Measurements from ENCODE around the gene KCNJ11.

The KCNJ11 gene

GRCh38 chr11:17408641-17409040 lies 20.2 kb upstream of the KCNJ11 start:
- DNase-seq (ENCODE audit: low read depth, low spot score) = no peak

GRCh38 chr11:17408026-17408425 lies 19.6 kb upstream of the KCNJ11 start:
- DNase-seq (ENCODE audit: low read depth, low spot score) = no peak

DNA sequence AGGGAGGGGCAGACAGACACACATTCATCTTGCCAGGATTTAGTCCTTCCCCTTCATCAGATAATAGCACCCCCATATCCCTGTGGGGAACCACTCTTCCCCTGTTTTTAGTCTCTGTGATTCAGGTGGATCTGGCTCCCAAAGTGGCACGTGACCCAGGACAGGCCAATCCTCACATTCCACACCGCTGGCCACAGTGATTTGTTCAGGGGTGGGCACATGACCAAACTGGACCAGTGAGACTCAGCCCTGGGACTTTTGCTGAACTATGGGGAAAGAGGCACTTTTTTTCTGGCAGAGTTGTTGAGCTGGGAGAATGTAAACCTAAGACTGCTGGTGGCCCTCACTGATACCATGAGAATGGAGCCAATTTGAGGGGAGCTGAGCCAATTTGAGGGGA lies 19.1 kb upstream of the KCNJ11 start:
- no peak for DNase-seq (ENCODE audit: low read depth, low spot score)

DNA sequence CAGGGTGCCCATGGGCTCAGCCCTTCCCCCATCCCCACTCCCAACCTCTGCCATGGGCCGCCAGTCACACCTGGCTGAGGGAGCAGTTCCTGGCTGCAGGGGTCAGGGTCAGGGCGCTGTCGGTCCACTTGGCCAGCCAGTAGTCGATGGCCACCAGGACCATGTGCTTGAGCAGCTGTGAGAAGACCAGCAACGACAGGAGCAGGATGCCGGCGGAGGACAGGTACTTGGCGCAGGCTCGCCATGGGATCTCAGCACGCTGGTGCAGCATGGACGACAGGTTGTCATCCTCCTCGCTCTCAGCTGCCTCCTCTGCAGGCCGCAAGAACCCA lies 18.3 kb upstream of the KCNJ11 start:
- DNase-seq (ENCODE audit: low read depth, low spot score) = no peak

GRCh38 chr11:17406082-17406817 lies 17.8 kb upstream of the KCNJ11 start:
- DNase-seq (ENCODE audit: low read depth, low spot score) = no peak

- DNase-seq (ENCODE audit: low read depth, low spot score) = no peak
These were observed 17.0 kb upstream of the KCNJ11 start for GRCh38 chr11:17405232-17406005.

GRCh38 chr11:17403980-17404759 lies 15.7 kb upstream of the KCNJ11 start:
- DNase-seq (ENCODE audit: low read depth, low spot score) = no peak

GRCh38 chr11:17402486-17402885 lies 14.0 kb upstream of the KCNJ11 start:
- no peak for DNase-seq (ENCODE audit: low read depth, low spot score)

DNA sequence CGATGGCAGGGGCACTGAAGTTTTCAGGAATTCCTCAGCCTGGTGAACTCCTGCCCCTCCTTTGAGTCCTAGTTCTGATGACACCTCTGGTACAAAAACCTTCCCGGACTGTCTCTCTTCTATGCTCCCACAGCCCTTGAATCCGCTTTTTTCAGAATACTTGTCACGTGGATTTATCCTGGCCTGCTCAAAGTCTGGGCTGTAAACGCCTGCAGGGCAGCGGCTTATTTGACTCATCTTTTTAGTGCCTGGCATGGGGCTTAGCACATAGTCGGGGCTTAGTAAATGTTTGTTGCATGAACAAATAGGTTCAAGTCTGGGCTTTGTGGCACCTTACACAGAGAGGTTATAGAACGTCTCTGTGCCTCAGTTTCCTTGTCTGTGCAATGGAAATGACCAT lies 13.4 kb upstream of the KCNJ11 start:
- DNase-seq (ENCODE audit: low read depth, low spot score) = no peak

DNA sequence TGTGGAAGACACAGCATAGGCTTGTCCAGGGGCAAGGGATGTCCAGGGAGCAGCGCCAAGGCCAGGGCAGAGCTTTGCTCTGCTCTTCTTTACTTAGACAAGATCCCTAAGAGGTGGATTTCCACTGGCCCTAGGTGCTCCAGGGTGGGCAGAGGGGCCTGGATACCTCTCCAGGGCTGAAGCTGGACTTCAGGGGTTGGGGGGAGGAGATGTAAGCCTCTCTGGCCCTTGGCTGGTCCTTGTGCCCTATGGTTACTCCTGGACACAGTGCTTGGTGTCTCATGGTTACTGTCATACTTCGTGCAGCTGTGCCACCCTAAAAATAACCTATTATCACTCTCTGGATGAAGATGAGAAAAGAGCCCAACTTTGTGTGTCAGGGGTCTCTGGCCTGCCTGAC lies 12.9 kb upstream of the KCNJ11 start:
- DNase-seq (ENCODE audit: low read depth, low spot score) = no peak

GRCh38 chr11:17400048-17400775 lies 11.8 kb upstream of the KCNJ11 start:
- no peak for DNase-seq (ENCODE audit: low read depth, low spot score)

DNA sequence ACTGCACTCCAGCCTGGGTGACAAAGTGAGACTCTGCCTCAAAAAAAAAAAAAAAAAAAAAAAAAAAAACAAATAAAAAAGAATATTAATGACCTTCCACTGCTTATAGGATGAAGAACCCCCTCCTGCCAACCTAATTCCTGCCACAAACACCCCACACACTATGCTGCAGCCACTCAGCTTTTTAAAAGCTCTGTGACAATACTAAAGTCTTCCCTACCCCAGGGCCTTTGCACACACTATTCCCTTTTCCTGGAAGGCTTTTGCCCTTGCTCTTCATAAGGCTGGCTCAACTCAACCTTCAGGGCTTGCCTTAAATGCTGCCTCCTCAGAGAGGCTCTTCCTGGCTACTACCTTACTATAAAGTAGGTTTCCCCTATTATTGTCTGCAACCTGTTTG lies 10.8 kb upstream of the KCNJ11 start:
- DNase-seq (ENCODE audit: low read depth, low spot score) = no peak

DNA sequence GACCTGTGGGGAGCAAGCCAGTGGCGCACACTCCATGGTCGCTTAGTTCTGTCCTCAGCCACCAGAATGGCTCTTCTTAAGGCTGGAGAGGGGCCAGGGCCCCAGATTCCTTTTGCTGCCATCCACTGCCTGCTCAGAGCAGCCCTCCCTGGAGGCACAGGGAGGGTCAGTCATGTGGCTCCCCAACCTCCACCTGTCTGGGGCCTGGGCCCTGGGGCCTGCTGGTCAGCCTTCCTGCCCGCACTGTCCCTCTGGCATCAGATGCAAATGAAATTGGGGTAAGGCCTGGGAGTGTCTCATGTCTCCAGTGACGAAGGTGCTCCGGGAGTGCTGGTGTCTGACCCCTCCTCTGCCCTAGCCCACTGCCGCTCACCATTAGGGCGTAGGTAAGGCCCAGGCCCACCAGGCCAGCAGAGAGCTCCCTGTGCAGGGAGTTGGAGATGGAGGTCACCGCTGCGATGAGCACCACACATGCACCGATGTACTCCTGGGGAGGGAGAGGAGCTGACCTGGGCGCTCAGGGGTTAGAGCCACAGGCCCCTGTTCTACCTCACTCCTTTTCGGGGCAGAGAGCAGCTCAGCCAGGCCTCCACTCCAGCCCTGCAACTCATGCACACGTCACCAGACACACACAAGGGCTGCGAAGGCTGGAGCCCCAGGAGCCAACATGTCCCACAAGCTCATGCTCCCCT lies 9.0 kb upstream of the KCNJ11 start:
- no peak for DNase-seq (ENCODE audit: low read depth, low spot score)

DNA sequence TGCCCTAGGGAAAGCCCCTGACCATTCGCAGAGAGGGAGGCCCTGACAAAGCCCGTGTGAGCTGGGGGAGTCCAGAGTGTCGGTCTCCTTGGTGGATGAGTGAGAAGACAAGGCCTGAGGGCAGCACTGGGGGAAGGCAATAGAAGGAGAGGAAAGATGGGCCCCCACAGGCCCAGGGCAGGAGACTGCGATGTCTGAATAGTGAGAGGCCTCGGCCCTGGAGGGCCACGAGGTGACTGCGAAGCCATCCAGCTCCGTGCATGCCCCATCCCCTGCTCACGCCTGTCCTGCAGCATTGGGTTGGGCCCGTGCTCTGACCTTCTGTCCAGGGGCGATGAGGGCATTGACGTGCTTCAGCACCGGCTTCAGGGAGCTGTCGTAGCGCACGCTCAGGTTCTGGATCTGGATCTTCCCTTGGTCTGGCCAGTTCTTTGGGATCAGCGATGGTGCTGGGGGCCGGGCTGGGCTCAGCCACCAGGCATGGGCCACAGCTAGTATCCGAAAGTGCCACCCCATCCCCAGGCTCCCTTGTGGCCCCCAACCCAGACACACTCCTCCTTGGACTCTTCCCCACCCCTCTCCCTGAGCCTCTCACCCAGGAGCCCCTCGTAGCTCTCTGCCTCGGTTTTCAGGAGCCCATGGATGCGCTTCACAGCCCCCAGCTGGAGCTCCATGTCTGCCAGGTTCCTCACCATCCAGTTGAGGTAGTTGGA lies 8.3 kb upstream of the KCNJ11 start:
- no peak for DNase-seq (ENCODE audit: low read depth, low spot score)

DNA sequence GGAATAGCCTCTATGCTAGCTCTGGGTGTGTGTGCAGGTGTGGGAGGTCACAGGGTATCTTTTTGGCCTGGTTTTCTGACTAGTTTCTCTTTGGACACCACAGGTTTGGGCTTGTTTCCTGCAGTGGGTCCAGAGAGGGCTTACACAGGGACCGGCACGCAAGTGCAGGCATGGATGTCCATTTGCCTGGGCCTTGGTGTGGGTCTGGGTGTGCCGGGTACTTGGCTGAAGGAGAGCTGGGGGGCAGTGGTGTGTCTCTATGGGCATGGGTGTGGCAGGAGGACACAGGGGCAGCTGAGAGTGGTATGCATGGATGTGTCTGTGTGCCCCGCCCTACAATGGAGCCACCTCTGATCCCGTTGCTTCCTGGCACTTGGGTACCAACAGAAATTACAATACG lies 7.5 kb upstream of the KCNJ11 start:
- DNase-seq (ENCODE audit: low read depth, low spot score) = no peak

DNA sequence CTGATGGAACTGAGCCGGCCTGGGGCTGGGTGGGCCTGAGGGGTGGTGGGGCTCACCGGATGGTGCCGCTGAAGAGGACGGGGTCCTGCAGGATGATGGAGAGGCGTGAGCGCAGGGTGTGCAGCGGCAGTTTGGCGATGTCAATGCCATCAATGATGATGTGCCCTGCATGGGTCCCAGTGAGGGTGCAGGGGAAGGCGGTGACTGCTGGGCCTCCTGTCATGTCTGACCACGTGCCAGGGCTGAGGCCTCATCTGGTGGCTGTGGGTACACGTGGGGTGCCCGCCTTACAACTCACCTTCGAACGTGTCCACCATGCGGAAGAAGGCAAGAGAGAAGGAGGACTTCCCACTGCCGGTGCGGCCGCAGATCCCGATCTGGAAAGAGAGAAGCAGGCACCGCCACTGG lies 7.1 kb upstream of the KCNJ11 start:
- no peak for DNase-seq (ENCODE audit: low read depth, low spot score)

DNA sequence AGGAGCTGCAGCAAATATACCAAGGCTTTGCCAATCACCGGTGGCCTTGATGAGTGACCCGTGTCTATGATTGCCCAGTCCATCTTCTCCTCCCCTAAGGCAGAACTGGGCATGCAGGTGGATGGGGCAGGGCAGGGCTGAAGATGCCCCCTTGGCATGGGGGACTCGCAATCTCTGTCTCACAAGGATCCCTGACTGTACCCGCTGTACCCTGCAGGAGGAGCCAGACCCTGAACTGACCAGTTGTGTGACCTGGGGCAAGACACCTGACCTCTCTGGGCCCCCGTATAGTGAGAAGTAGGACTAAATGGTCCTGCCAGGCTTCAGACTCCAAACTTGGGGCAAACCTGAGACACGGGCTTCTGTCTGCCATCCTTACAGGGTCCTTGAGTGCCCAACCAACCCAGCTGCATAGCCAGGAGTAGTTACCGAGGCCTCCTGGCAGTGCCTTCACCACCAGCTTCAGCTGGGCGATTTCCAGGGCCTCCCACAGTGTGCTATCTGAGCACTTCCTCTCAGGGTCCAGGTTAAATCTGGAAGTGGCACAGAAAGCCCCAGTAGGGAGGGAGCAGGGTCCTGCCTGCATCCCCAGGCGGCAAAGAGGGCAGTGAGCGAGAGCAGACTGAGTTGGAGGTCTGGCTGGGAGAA lies 6.4 kb upstream of the KCNJ11 start:
- no peak for DNase-seq (ENCODE audit: low read depth, low spot score)

DNA sequence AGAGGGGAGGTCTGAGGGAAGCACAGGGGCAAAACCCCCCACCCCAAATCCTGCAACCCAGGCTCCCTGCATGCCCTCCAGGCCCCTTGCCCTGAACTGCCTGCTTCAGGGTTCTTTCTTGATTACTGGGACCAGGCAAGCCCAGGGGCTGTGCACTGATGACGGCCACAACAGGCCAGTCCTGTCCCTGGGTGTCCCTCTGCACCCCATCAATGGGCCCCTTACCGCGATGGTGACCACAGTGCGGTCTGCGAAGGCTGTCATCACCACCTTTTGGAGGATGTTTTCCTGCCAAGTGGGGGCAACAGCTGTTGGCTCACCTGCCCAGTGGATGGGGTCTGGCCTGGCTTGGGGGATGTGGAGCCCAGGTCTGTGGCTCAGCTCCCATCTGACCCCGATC lies 5.0 kb upstream of the KCNJ11 start:
- no peak for DNase-seq (ENCODE audit: low read depth, low spot score)

DNA sequence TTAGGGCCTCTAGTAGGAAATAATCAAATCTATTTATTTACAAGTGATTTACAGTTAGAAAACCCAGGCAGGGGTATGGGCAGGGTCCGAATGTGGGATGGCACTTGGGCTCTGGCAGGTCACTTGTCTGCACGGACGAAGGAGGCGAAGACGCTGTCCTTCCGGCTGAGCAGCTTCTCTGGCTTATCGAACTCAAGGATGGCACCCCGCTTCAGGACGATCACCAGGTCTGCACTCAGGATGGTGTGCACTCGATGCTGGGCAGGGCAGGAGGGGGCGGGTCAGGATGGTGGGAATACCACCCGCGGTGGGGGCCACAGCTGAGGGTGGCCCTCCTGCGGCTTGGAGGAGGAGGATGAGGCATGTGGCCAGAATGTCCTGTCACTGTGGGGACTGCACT lies 4.4 kb upstream of the KCNJ11 start:
- DNase-seq (ENCODE audit: low read depth, low spot score) = no peak
